Vein endothelial cell (primary cell): ENCODE results near the gene TAS2R14. TPM values are rescaled to one million over a fixed set of nuclear protein-coding genes. Genes with fewer than 3 reads are reported as not detected.

ENCODE experiments used
- total RNA-seq: library from RNA; depleted of rRNA; stranded (reverse); fragments of >200 nt; gene quantifications from 2 replicates; pipeline ENCODE4 v1.2.3, GENCODE V29; 2012

The TAS2R14 gene, protein sequence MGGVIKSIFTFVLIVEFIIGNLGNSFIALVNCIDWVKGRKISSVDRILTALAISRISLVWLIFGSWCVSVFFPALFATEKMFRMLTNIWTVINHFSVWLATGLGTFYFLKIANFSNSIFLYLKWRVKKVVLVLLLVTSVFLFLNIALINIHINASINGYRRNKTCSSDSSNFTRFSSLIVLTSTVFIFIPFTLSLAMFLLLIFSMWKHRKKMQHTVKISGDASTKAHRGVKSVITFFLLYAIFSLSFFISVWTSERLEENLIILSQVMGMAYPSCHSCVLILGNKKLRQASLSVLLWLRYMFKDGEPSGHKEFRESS
- 2.3 and 4.0 TPM in 2 replicates for total RNA-seq

DNA sequence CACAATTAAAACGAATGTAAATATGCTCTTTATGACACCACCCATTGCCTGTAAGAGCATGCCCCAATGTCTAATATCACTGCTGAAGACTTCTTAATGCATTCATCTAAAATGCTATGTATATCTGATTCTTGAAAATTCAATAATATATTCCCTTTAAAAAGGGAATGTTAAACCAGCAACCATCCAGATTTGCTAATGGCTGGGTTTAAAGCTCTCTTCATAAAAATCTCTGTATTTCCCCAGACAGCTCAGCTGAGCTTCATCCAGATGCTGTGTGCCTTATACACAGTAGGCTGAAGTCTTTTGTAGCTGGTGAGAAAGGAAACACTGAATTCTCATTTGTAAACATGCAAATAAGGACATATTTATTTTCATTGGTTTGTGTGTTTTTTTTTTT, at the start of gene TAS2R14:
TSS of gene TAS2R14 (minus strand) at position 101 of the 400 bp plus-strand sequence. CDS start at position 45, 56 bp downstream.

DNA sequence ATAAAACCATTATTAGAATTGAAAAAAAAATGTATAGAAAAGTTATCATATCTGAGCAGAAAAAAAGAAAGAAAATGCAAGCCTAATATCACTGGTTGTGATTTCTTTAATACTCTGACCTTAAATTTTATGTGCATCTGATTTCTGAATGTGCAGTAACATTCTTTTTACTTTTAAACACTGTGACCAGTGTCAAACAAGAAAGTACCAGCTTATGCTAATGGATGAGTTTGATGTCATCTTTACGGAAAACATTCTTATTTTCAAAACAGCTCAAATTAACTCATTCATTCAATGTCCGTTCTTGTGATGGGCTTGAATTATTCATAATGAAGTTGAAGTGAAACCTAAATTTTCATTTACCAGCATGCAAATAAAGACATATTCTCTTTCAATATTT, 47.7 kb upstream of the TAS2R14 start, which contains the start of gene TAS2R50:
TSS of gene TAS2R50 (minus strand) at position 101 of the 400 bp plus-strand sequence. CDS start at position 49, 52 bp downstream.

DNA sequence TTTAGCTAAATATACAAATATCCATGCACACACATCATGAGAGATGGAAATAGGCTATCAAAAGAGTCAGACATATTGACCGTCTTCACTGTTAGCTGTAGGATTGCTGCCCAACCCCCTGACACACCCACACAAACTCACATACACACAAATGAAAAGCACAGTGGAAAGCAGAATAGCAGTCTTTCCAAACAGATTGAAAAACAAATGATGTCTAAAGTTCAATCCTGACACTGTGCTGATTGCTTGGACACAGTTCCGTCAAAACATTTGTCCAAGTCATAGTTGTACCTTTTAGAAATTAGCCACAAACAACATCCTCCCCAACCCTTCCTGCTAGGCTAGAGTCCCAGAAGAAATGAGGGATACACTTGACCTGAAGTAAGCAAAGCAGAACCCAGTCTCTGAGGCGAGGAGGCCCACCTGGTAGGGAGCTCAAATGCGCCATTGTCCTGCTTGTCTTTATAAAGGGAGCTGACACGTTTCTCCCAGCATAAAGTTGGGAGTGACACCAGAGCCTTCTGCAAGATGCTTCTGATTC, 10.2 kb downstream of the TAS2R14 start, which contains the start of gene PRH2:
TSS of gene PRH2 (plus strand) at position 491 of the 541 bp plus-strand sequence. CDS start at position 529, 38 bp downstream.

DNA sequence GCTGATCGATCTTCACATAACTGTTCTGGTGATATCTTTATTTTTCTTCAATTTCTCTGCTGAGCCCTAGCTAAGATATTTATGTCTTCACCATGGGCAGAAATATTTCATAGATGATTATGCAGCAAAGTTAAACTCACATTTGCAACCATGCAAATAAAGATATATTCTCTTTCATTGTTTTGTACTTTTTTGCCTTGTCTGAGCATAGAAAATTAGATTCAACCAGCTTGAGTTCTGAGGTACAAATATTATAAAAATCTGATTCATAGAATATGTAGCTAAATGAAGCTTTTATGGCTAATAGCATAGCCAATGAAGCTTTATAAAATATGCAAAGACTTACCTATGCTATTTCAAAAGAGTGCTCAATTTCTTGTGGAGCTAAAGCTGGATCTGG, 29.6 kb downstream of the TAS2R14 start, which contains the start of gene TAS2R13:
TSS of gene TAS2R13 (minus strand) at position 101 of the 400 bp plus-strand sequence. CDS start 264 bp downstream, outside the sequence.

Other genes starting within 250 kb of the TAS2R14 start
- 311 and 333 TPM in 2 replicates for gene YBX3, start 215.9 kb downstream of the TAS2R14 start, total RNA-seq
- gene TAS2R7, start 136.6 kb downstream of the TAS2R14 start, total RNA-seq, result 0.48 TPM in 1 of 2 replicates, not detected in the other
- gene TAS2R8, start 132.0 kb downstream of the TAS2R14 start, total RNA-seq, result 0.33 TPM in 1 of 2 replicates, not detected in the other
- 0.19 TPM in 1 of 2 replicates, not detected in the other for gene TAS2R9, start 129.1 kb downstream of the TAS2R14 start, total RNA-seq
- gene TAS2R10, start 112.9 kb downstream of the TAS2R14 start, total RNA-seq, result 0.98 and 1.5 TPM in 2 replicates
- 0.76 and 2.3 TPM in 2 replicates for gene PRR4, start 89.8 kb downstream of the TAS2R14 start, total RNA-seq
- gene PRH1, start 55.0 kb downstream of the TAS2R14 start, total RNA-seq, result 16.0 and 19.2 TPM in 2 replicates
- 1.6 and 2.4 TPM in 2 replicates for gene TAS2R13, start 29.7 kb downstream of the TAS2R14 start, total RNA-seq
- gene PRH2, start 10.0 kb downstream of the TAS2R14 start, total RNA-seq, result 0.65 TPM in 1 of 2 replicates, not detected in the other
- 4.5 and 4.6 TPM in 2 replicates for gene TAS2R50, start 47.6 kb upstream of the TAS2R14 start, total RNA-seq
- gene TAS2R20, start 59.0 kb upstream of the TAS2R14 start, total RNA-seq, result 3.9 and 5.4 TPM in 2 replicates
- 5.5 and 6.5 TPM in 2 replicates for gene TAS2R19, start 83.4 kb upstream of the TAS2R14 start, total RNA-seq
- gene TAS2R31, start 92.1 kb upstream of the TAS2R14 start, total RNA-seq, result 6.9 and 7.2 TPM in 2 replicates
- 2.9 and 3.1 TPM in 2 replicates for gene TAS2R46, start 123.0 kb upstream of the TAS2R14 start, total RNA-seq
- 1.3 and 1.6 TPM in 2 replicates for gene TAS2R43, start 153.1 kb upstream of the TAS2R14 start, total RNA-seq
- 5.6 and 6.5 TPM in 2 replicates for gene TAS2R30, start 195.4 kb upstream of the TAS2R14 start, total RNA-seq
- gene SMIM10L1, start 231.9 kb upstream of the TAS2R14 start, total RNA-seq, result 7.2 and 8.2 TPM in 2 replicates
- gene TAS2R42, start 247.7 kb upstream of the TAS2R14 start, total RNA-seq, result not detected in 2 replicates